ENCODE measurements around the gene BOLA1. TPM values are rescaled to one million over a fixed set of nuclear protein-coding genes. Genes with fewer than 3 reads are reported as not detected.
"Not testable (repeated sequence)": the region's sequence is repeated elsewhere in the genome, so short reads cannot be mapped to it uniquely, and the experiment has no call there.

BOLA1 gene
- total RNA-seq, 2 donors from 2014 or later, result 25.7 to 46.0 TPM

- ATAC-seq (ENCODE audit: insufficient number of reproducible peaks, low FRiP score, low read depth) (no peak), DNase-seq (ENCODE audit: low spot score) (no peak)
- no peak for TF ChIP-seq CTCF (IDR thresholded peaks at IDR 0.05)
Observed at GRCh38 chr1:149884433-149885338, 14.7 kb upstream of the BOLA1 start.

GRCh38 chr1:149885339-149886120 is 13.8 kb upstream of the BOLA1 start:
- ATAC-seq (ENCODE audit: insufficient number of reproducible peaks, low FRiP score, low read depth) (peak; percentile 1), DNase-seq (ENCODE audit: low spot score) (peak; percentile 66)
- H3K9me3 ChIP-seq, result no peaks in the 10 kb centered on the region
- H3K4me1 ChIP-seq (ENCODE audit: control insufficient read depth in 1 of 2, low read depth in 2 of 2), result peaks cover 6 to 21% of the 10 kb centered on the region in 2 donors
- H3K27me3 ChIP-seq (replicated peaks; ENCODE audit: insufficient read depth), result no peaks in the 10 kb centered on the region
- TF ChIP-seq CTCF (IDR thresholded peaks at IDR 0.05), result no peak
- H3K4me3 ChIP-seq, result peak overlapping the region; percentile 76
- peak overlapping the region; percentile 88 to 100 for H3K27ac ChIP-seq
- H3K36me3 ChIP-seq, result no peaks in the 10 kb centered on the region

More at GRCh38 chr1:149884433-149885338, 14.7 kb upstream of the BOLA1 start:
- Histone ChIP-seq H3K36me3 (no peaks in the 10 kb centered on the region), H3K27ac (peak overlapping the region; percentile 88 to 100), H3K9me3 (no peaks in the 10 kb centered on the region), H3K4me3 (peak overlapping the region; percentile 76), H3K4me1 (ENCODE audit: control insufficient read depth in 1 of 2, low read depth in 2 of 2) (peaks cover 6 to 21% of the 10 kb centered on the region in 2 donors), H3K27me3 (replicated peaks; ENCODE audit: insufficient read depth) (no peaks in the 10 kb centered on the region)

- not testable (repeated sequence) for H3K36me3 ChIP-seq; ATAC-seq (ENCODE audit: insufficient number of reproducible peaks, low FRiP score, low read depth); H3K9me3 ChIP-seq; DNase-seq (ENCODE audit: low spot score); H3K27me3 ChIP-seq (replicated peaks; ENCODE audit: insufficient read depth)
- Histone ChIP-seq H3K27ac (peak overlapping the region; percentile 88 to 100), H3K4me3 (peak overlapping the region; percentile 76), H3K4me1 (ENCODE audit: control insufficient read depth in 1 of 2, low read depth in 2 of 2) (peaks cover 6 to 21% of the 10 kb centered on the region in 2 donors)
Observed at GRCh38 chr1:149886121-149886395, 13.3 kb upstream of the BOLA1 start.

GRCh38 chr1:149886396-149887195 is 12.8 kb upstream of the BOLA1 start:
- H3K4me3 ChIP-seq, result peak overlapping the region; percentile 76
- TF ChIP-seq CTCF (IDR thresholded peaks at IDR 0.05), result no peak
- no peaks in the 10 kb centered on the region for H3K9me3 ChIP-seq
- ATAC-seq (ENCODE audit: insufficient number of reproducible peaks, low FRiP score, low read depth), result peak; percentile 85
- peak overlapping the region; percentile 88 to 100 for H3K27ac ChIP-seq
- no peaks in the 10 kb centered on the region for H3K36me3 ChIP-seq
- no peaks in the 10 kb centered on the region for H3K27me3 ChIP-seq (replicated peaks; ENCODE audit: insufficient read depth)
- peak; percentile 80 for DNase-seq (ENCODE audit: low spot score)
- peaks cover 6 to 21% of the 10 kb centered on the region in 2 donors for H3K4me1 ChIP-seq (ENCODE audit: control insufficient read depth in 1 of 2, low read depth in 2 of 2)

GRCh38 chr1:149887196-149887455 is 12.2 kb upstream of the BOLA1 start:
- ATAC-seq (ENCODE audit: insufficient number of reproducible peaks, low FRiP score, low read depth); H3K9me3 ChIP-seq; H3K27me3 ChIP-seq (replicated peaks; ENCODE audit: insufficient read depth); H3K36me3 ChIP-seq; DNase-seq (ENCODE audit: low spot score): not testable (repeated sequence)
- Histone ChIP-seq H3K4me3 (peak overlapping the region; percentile 76), H3K27ac (peak overlapping the region; percentile 88 to 100), H3K4me1 (ENCODE audit: control insufficient read depth in 1 of 2, low read depth in 2 of 2) (peaks cover 6 to 21% of the 10 kb centered on the region in 2 donors)
